ENCODE data around the gene SGPL1.

SGPL1 gene

DNA sequence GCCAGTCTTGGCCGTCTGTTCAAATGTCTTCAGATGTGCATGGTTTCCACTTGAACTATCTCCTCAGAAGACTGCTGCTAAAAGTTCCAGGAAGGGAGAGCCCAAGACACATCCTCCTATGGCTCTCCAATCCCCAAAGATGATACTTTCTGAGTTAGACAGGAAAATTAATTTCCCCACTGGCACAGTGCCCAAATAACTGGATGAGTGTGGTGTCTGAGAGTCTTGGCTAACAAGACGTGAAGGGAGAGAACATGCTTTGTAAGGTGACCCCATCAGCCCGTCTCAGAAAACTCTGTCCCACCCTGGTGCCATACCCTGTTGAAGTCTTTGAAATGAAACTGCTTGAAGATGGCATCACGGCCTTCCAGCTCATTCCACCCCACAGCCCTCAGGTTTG lies 69.7 kb downstream of the SGPL1 start:
- no peak for DNase-seq (ENCODE audit: low read depth in 2 of 2)

DNA sequence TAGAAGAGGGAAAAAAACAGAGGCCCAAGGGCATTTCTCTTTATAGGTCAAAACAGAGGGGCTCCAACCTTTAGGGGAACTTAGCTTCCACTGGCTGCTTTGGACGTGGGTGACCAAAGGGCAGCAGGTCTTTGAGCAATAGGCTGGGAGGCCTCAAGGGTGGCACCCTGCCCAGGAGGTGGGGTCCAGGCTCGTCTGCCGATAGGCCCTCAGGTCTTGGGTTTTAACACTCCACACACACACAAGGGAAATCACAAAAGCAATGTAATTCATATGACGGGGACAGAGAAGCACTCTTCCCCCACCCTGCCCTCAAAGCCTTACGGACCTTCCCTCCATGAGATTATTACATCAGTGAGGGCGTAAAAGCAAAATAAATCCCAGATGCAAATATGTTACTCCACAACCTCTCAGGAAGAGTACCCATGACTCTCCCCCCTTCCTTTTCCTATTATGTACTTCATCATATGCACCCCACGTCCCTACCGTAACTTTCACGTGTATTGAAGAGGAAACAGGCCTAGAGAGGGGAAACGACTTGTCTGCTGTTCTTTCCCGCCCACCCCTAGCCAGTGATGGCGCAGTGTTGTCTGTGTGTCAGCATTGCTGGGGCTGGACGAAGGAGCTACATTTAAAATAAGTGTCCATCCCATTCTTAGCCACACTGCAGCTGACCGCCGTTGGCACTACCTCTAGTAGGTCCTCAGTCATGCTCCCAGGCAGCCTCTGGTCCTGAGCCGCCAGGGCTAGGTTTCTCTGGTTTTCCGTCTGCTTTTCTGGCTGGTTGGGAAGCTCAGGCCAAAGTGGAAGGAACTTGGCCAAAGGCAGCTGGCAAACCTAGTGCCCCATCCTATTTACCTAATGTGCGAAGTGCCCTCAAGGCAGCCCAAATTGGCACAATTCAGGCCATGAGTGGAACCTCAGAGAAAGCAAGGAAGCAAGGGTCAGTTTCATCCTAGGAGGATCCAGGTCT lies 70.5 kb downstream of the SGPL1 start:
- DNase-seq (ENCODE audit: low read depth in 2 of 2), result no peak

DNA sequence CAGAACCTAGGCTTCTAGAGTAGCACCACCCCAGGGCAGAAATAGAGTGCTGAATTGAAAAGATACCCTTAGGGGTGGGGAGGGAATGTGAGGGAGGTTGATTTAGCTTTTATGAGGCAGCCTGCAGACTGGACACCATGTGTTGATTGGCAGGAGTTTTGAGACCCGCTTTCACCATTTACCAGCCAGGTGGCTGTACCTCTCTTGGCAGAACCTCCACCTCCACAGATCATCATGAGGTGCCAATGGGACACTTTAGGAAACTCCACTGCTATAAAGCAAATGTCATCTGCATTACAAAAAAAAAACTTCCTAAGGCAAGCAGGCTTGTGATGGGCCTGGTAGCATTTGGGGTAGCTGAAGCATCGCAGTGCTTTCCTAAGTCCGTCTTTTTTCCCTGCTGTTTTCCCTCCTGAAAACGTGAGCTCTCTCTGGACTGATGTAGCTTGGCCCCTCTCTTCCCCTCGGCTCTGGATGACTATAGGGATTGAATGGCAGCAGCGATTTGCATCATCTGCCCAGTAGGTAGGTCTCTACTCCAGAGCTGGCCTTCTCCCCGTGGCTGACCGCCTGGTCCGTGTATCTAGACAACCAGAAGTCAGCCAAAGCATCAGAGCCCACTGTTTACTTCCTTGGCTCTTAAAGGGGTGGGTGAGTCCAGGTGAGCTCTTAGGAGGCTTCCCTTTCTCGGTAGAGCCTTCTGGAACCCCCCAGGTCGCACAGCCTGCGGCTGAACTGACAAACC lies 71.3 kb downstream of the SGPL1 start:
- no peak for DNase-seq (ENCODE audit: low read depth in 2 of 2)

DNA sequence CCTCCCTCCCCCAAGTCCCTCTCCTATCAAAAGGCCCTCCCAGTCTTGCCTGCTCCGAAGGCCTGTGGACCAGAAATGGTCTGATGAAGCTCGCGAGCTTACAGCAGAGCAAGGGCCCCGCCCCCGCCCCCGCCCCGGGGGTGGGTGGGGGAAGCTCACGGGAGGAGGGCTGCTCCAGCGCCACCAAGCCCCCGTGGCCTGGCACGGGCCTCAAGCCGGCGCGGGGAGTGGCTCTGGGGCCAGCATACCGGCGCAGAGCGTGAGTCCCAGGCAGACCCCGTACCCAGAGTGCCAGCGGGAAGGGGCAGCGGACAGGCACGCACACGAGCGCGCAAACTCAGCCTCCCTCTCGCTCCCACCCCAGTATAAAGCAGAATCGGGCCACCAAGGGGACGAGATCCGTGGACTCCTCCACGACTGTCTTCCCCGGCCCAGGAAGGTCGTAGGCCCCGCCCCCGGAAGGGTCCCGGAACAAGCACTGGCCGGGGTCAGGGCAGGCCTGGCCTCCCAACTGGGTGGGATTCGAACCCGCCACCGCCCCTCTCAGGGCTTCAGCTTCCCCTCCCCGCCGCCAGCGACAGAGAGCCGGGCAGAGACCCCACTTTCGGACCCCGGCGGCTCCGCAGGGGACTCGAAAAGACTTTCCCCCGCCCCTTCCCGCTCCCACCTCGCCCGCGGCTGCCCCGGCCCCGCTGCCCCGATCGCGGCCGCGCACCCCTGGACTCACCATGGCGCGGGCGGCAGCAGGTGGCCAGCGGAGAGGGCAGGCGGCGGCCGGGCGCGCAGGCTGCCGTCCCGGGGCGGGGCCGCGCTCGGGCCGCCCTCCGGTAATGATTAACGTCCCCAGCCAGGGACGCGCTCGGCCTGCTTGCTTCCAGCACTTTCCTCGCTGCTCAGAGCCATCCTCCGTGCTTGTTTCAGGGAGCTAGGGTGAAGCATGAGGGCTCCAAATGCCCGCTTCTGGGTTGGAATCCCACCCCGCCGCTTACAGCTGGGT lies 72.4 kb downstream of the SGPL1 start, which contains the start of gene PCBD1:
Gene PCBD1, minus strand, starts transcription at position 762 of the 997 bp plus-strand sequence. Its CDS starts 32 bp downstream, at position 730.
- peak; percentile 44 to 62 for DNase-seq (ENCODE audit: low read depth in 2 of 2)

DNA sequence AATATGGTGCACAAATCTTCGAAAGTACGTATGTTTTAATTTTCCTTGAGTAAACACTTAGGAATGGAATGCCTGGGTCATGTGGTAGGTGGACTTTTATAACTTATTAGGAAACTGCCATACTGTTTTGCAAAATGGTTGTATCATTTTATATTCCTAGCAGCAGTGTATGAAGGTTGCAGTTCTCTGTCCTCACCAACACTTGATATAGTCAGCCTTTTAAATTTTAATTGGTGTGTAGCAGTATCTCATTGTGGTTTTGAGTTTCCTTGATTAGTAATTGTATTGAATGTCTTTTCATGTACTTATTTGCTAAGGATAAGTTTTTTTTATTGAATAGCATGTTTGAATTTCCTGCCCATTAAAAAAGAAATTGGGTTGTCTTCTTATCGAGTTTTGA lies 73.5 kb downstream of the SGPL1 start:
- DNase-seq (ENCODE audit: low read depth in 2 of 2), result no peak

DNA sequence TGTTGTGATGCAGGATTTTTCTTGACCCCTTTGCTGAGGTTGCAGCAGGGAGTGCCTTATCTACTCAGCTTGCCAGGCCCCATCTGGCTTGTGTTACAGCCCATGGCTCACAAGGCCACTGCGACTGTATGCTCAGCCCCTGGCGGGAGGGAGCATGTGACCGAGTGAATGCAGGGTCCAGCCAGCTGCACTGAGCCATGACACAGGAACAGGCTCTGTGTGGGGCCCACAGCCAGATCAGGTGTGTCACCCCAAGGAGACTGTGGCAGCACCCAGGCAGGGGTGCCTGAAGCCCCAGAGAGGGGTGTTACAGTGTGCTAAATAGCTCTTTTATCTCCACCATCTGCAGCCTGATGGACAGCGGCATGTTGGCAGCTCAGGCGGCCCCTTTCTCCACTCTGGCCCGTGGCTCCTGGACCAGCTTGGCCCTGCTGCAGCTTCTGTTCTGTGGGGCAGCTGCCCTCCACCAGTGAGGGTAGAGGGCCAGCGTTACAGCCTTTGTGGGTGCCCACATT lies 75.2 kb downstream of the SGPL1 start:
- no peak for DNase-seq (ENCODE audit: low read depth in 2 of 2)

DNA sequence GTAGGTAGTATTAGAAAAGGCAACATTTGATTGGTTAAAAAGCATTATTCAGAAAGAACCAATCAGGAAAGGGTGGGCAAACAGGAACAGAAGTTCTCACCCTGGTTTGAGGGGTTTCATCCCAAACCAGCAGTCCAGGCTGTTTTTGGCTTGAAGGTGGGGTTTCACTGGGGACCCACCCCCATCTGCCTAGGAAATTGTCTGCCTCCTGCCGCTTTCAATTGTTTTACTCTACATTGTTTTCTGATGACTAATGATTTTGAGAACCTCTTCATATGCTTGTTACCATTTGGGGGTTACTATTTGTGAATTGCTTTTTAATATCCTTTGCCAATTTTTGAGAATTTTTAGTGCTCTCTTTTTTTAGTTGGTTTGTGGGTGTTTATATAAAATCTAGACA lies 75.9 kb downstream of the SGPL1 start:
- no peak for DNase-seq (ENCODE audit: low read depth in 2 of 2)

DNA sequence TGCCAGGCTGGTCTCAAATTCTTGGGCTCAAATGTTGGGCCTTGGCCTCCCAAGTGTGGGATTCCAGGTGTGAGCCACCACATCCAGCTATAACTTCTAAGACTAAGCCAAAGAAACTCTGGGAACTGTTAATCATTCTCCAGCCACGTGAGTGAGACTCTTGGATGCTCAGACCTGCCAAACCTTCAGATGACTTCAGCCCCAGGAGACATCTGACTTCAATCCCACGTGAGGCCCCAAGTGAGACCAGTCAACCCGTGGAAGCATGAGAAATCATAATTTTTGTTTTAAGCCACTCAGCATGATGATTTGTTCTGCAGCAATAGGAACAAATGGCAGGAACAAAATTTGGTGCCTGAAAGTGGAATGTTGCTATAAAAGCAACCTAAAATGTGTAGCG lies 76.9 kb downstream of the SGPL1 start:
- DNase-seq (ENCODE audit: low read depth in 2 of 2), result no peak

DNA sequence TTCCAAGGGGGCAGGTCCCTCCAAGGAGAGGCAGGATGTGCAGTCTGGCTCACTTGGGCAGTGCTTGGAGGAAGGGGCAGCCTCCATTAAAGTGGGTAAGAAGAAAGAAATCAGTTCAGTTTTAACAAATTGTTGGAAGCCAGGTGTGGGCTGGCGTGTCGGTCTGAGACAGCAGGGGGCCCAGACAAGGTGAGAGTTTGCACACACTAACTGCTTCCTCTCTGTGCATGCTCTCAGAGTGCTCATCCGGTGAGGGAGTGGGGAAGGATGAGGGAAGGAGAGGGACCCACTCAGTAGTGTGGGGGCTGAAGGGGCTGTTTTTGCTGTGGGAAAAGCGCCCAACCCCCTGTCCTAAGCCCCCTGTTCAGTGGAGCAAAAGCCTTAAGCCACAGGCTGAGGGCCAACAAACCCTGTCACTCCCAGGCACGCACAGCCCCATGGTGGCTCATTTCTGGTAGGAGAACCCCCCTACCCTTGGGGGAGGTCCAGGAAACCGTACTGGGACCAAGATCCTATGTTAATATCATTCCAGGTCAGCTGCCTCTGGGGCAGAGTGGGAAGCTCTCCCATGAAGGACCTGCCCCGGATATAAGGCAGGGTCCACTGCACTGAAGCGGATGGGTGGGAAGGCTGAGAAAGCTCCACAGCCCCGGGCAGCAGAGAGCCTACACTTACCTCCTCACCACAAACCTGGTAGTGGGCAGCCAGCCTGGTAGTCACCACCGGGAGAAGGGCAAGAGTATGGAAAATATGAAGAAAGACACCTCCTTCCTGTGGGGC lies 77.7 kb downstream of the SGPL1 start:
- DNase-seq (ENCODE audit: low read depth in 2 of 2), result no peak

DNA sequence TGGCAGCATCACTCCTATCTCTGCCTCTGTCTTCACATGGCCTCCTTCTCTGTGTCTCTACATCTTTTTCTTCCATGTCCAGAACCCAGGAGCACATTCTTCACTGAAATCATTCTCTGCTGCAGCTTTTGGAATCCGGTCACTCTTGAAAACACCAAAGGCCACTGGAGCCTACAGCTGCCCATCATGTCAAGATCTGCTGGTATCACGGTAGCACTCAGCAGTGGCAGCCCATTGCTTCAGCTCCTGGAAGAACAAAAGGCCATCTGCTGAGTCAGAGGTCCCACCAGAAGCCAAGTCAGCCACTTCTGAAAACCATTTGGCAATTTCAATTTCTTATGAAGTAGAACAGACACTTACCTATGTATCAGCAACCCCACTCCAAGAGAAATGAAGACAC lies 78.7 kb downstream of the SGPL1 start:
- DNase-seq (ENCODE audit: low read depth in 2 of 2), result no peak

DNA sequence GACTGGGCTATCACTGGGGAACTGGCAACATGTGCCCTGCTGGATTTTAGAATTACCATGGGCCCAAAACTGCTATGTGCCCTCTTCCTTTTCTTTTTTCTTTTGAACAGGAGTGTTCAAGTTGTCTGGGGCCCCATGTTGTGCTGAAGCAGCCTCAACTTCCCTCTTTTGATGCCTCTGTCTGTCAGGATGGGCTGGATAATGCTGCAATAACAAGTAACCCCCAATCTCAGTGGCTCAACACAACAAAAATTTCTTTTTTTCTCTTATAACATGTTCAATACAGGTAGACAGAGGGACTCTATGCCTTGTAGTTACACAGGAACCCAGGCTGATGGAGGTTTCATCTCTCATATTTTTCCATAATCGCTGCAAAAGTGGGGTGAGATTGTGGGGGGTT lies 80.8 kb downstream of the SGPL1 start:
- DNase-seq (ENCODE audit: low read depth in 2 of 2), result no peak

DNA sequence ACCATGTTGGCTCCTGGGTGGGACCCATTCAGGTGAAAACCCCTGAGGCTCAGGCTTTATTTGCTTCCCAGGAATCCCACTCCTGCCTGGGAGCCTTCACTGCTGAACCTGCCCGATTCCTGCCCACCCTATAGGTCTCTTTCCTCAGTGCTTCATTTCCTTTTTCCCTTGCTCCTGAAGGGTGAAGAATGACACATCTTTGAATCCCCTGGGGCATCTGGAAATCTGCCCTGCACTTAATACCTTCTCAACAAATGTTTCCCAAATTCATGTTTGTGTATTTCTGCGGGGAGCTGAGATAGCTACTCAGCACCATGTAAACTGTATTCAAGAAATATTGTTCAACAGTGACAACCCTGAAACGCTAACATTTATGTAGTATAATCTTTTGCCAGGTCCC lies 82.9 kb downstream of the SGPL1 start:
- no peak for DNase-seq (ENCODE audit: low read depth in 2 of 2)

DNA sequence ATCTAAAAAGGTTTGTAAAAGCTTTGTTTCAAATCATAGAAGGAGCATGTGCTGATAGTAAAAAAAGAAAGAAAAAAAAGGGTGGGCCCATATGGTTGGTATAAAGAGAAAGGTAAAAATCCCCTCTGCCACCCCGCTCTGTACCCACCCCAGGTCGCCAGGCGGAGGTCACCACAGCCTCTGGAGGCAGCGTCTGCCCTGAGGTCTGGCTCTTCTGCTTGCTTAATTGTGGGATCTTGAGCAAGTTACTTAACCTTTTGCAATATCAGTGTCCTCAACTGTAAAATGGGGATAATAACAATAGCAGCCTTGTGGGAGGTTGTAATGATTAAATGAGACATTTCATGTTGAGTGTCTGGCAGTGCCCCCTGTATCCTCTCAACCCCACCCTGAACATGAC lies 83.3 kb downstream of the SGPL1 start:
- no peak for DNase-seq (ENCODE audit: low read depth in 2 of 2)

DNA sequence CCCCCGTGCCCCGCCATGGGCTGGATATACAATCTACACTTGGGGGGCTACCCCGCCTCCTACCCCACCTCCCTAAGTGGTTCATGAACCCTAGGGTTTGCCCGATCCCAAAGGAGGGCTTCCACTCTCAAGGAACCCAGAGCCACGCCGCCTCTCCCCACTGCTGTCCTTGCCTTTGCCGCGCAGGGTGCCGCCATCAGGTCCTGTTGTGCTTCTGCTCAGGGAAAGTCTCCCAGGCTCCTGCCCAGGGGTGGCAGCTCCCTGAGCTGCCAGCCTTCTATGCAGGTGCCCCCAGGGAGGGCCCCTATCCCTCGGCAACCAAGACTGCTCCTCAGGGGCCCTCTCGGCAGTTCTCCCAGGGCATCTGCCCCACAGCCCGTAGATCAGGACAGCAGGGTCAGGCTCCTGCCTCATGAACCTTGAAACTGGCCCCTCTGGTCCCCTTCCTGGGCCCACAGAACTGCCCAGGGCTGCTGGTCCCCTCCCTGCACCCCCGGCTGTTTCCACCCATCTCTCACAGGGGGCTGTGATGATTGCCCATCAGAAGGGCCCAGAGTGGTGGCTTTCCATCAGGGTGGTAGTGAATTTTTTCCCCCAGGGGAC lies 85.6 kb downstream of the SGPL1 start:
- DNase-seq (ENCODE audit: low read depth in 2 of 2), result no peak

DNA sequence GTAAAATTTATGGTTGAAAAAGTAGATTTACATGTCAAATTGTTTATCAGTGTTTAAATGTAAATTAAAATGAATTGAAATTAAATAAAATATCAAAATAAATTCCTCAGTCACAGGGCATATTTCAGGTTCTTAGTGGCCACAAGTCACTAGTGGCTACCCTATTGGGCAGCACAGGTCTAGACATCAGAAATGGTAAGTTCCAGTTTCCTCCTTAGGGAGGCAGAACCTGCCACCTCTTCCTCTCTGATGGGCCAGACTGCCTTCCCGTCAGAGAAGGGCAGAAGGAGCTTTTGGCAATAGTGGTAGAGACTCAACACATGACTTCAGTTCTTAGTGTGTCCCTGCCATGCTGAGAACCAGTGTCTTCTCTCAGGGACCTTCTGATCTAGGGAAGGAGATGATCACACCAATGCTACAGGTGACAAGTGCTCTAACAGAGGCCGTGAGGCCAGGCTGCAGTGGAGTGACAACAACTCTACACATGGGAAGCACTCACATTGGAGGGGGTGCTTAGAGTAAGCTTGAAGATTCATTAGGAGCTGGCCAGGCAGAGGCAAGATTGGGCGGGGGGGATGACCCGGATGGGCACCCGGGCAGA lies 87.0 kb downstream of the SGPL1 start:
- no peak for DNase-seq (ENCODE audit: low read depth in 2 of 2)

DNA sequence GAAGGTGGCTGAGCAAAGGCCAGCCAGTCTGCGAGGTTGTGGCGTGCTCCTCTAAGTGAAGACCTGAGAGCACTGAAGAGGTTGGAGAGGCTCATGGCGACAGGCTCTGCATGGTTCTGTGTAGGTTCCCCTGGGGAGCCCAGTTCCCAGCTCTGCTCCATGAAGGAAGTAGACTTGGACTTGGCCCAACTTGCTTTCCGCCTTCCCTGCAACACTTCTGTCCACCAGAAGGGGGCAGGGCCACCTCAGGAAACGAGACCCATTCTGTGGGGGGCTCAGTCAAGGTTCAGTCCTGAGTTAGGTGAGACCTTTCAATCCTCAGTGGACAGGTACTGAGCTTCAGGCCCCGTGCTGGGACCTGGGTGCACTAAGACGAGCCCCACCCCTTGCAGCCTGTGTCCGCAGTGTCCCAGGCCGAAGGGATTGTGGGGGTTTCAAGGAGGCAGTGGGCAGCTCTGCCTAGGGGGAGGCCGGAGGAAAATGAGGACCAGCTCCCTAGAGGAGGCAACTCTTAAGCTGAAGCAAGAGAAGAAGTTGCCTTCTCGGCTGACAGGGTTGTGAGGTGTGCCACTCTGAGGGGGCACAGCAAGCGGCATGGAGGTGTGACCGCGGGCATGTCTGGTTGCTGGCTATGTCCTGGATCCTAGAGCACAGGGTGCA lies 87.6 kb downstream of the SGPL1 start:
- no peak for DNase-seq (ENCODE audit: low read depth in 2 of 2)

DNA sequence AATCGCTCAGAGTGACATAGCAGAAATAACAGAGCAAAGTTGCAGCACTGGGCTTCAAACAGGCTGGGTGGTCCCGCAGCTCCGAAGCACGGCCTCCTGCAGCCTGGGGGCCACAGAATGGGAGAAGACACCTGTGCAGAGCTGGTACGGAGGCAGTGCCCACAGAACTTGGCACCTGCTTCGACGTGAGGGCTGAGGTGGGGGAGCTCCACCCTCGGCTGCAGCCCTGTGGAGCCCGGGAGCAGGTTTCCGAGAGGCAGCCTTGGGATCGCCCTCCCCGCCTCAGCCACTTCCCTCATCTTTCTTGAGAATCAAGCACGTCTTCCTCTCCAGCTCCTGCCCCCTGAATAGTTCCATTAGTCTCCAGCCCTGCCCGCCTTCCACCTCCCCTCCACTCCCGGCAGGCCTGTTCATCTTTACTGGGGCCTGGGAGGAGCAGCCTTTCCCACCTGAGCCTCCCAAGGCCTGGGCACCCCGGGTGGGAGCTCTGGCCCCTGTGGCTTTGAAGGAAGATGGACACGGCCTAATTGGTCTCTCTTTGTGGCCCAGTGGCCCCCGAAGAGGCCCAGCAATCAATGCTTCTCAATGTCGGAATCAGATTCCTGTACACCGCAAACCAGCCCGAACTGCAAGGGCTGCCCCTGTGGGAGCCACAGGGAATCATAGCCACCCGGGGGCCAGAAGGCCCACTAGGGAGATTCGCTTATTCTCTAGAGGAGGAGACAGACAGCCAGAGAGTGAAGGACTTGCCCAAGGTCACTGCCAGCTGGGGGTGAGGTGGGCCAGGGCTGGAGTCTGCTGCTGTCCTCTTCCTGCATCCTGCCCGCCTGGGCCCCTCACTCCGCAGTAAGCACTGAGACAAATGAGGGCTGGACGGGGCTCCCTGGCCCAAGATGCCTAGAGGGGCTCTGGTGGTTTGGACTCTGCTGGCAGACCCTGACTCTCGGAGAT lies 89.6 kb downstream of the SGPL1 start:
- no peak for DNase-seq (ENCODE audit: low read depth in 2 of 2)
